ENCODE measurements around the gene LDLRAD3. TPM values are rescaled to one million over a fixed set of nuclear protein-coding genes. Genes with fewer than 3 reads are reported as not detected.

The LDLRAD3 gene
- total RNA-seq, 1 experiment from 2014 or later = 12.1 TPM

GRCh38 chr11:36012455-36012854 lies 68.6 kb downstream of the LDLRAD3 start:
- no peak overlapping the region for H3K56ac ChIP-seq (ENCODE audit: insufficient read length, low read depth, low read length)
- no peak overlapping the region for H3T11ph ChIP-seq (ENCODE audit: low read length)
- no peak overlapping the region for H2BK12ac ChIP-seq (ENCODE audit: insufficient read length, low read depth, low read length)
- no peak overlapping the region for H2AFZ ChIP-seq (ENCODE audit: low read length)
- no peak overlapping the region for H3K23ac ChIP-seq (ENCODE audit: insufficient read length, low read depth, low read length)
- no peak overlapping the region for H3K4me2 ChIP-seq (ENCODE audit: insufficient read depth, insufficient read length, low read length)
- H3K9me3 ChIP-seq (ENCODE audit: control insufficient read depth, low read depth, low read length) = no peaks in the 10 kb centered on the region
- no peak for TF ChIP-seq CTCF (conservative IDR thresholded peaks at IDR 0.05)
- Mint-ChIP-seq H3K27me3 (ENCODE audit: low read depth) (no peaks in the 10 kb centered on the region), H3K36me3 (ENCODE audit: insufficient read depth in 1 of 3, low read depth in 3 of 3) (no peaks in the 10 kb centered on the region; a peak in 2 of 7 replicates), H3K9me3 (no peaks in the 10 kb centered on the region; a peak in 1 of 5 replicates), H3K27ac (no peak overlapping the region), H3K4me3 (no peak overlapping the region), H3K4me1 (peaks cover 17 to 26% of the 10 kb centered on the region in 2 experiments)
- H2BK20ac ChIP-seq (ENCODE audit: low read depth, low read length, poor library complexity, severe bottlenecking) = no peak overlapping the region
- H3K79me2 ChIP-seq (ENCODE audit: insufficient read depth, low read length) = peaks cover 2% of the 10 kb centered on the region; the same call in 1 of the 2 replicates
- no peak overlapping the region for H3K4ac ChIP-seq (ENCODE audit: low read depth, low read length)
- H2AK5ac ChIP-seq (ENCODE audit: insufficient read length, low read length) = no peak overlapping the region
- H4K20me1 ChIP-seq (ENCODE audit: control insufficient read depth, insufficient read depth, insufficient read length) = no peaks in the 10 kb centered on the region
- no peaks in the 10 kb centered on the region for H3K27me3 ChIP-seq (ENCODE audit: insufficient read depth, low read length)
- H3K79me1 ChIP-seq (ENCODE audit: insufficient read depth, low read depth, low read length, poor library complexity, severe bottlenecking) = peaks cover 4% of the 10 kb centered on the region
- H3K27ac ChIP-seq (ENCODE audit: insufficient read length, low read depth, low read length) = no peak overlapping the region
- no peak overlapping the region for H2BK5ac ChIP-seq (ENCODE audit: insufficient read length, low read length)
- WGBS (ENCODE audit: extremely low coverage, insufficient read length, low lambda C conversion rate) = no CpG with 5 or more reads among the region's 5 CpGs
- H2BK120ac ChIP-seq (ENCODE audit: low read depth, low read length, poor library complexity, severe bottlenecking) = no peak overlapping the region
- H3K4me1 ChIP-seq (ENCODE audit: insufficient read depth, low read length) = no peaks in the 10 kb centered on the region; the same call in 1 of the 2 replicates
- H3K23me2 ChIP-seq (ENCODE audit: insufficient read length, low read depth, low read length, poor library complexity, severe bottlenecking) = no peaks in the 10 kb centered on the region
- no peak overlapping the region for H4K8ac ChIP-seq (replicated peaks; ENCODE audit: insufficient read length, low read depth, low read length)
- H3K14ac ChIP-seq (ENCODE audit: insufficient read depth, low read length) = no peak overlapping the region
- H3K9ac ChIP-seq (ENCODE audit: extremely low read depth, insufficient read length, low read length) = no peak overlapping the region
- no peak for DNase-seq
- H2BK15ac ChIP-seq (ENCODE audit: low read depth, low read length) = no peak overlapping the region
- H3K18ac ChIP-seq (ENCODE audit: insufficient read length, low read depth, low read length) = no peak overlapping the region
- H4K91ac ChIP-seq (ENCODE audit: insufficient read length, low read depth, low read length) = no peak overlapping the region
- no peak overlapping the region for H4K5ac ChIP-seq (ENCODE audit: insufficient read length, low read depth, low read length)
